Liver (tissue), 9 donors: Measurements from ENCODE around the gene FRMD5. TPM values are rescaled to one million over a fixed set of nuclear protein-coding genes. Genes with fewer than 3 reads are reported as not detected.

Experiments used
- DNase-seq: peaks from one replicate; pipeline ENCODE4 v3.0.0-alpha.2; 2017; ENCODE audit warnings: low spot score
- H3K27ac ChIP-seq, 2 donors: one replicate each; pipeline ENCODE4 v1.7.0; 2013; ENCODE audit warnings: inconsistent platforms in 2 of 2, low read length in 2 of 2, control low read depth in 1 of 2, low read depth in 1 of 2, mild to moderate bottlenecking in 1 of 2
- H3K27me3 ChIP-seq, 4 donors: one replicate each; pipeline versions ENCODE4 v1.6.1 to v1.7.0; 2013; ENCODE audit warnings: low read length in 3 of 4, inconsistent platforms in 1 of 4, mild to moderate bottlenecking in 1 of 4, moderate library complexity in 1 of 4; ENCODE audit not compliant: control insufficient read depth in 4 of 4, insufficient read depth in 4 of 4
- H3K36me3 ChIP-seq, 4 donors: one replicate each; pipeline versions ENCODE4 v1.6.1 to v1.7.0; 2013; ENCODE audit warnings: low read length in 3 of 4, mild to moderate bottlenecking in 3 of 4, low read depth in 1 of 4, moderate library complexity in 1 of 4; ENCODE audit not compliant: control insufficient read depth in 4 of 4, insufficient read depth in 3 of 4
- H3K4me1 ChIP-seq, 4 donors: one replicate each; pipeline versions ENCODE4 v1.6.1 to v1.7.0; 2013; ENCODE audit warnings: low read length in 3 of 4, mild to moderate bottlenecking in 3 of 4, moderate library complexity in 1 of 4; ENCODE audit not compliant: control insufficient read depth in 4 of 4, insufficient read depth in 4 of 4
- H3K4me3 ChIP-seq, 3 donors: one replicate each; pipeline versions ENCODE4 v1.6.1 to v1.7.0; 2013; ENCODE audit warnings: low read length in 3 of 3, control low read depth in 1 of 3, low read depth in 1 of 3, mild to moderate bottlenecking in 1 of 3
- H3K9ac ChIP-seq, 2 donors: one replicate each; pipeline ENCODE4 v1.7.0; 2013; ENCODE audit warnings: low read length in 2 of 2, mild to moderate bottlenecking in 2 of 2, moderate library complexity in 2 of 2, control low read depth in 1 of 2, low read depth in 1 of 2
- H3K9me3 ChIP-seq, 4 donors: one replicate each; pipeline versions ENCODE4 v1.6.1 to v1.7.0; 2013; ENCODE audit warnings: low read length in 3 of 4; ENCODE audit not compliant: control insufficient read depth in 4 of 4
- ATF3 ChIP-seq: IDR thresholded peaks from 2 replicates; pipeline ENCODE4 v1.6.1; 2016; ENCODE audit warnings: antibody characterized with exemption
- CTCF ChIP-seq: fragments of 150-350 bp; IDR thresholded peaks from 2 replicates; pipeline ENCODE4 v1.5.1; 2017; ENCODE audit warnings: improper control_type of control experiment, low read depth, low read length; ENCODE audit not compliant: missing input control
- EGR1 ChIP-seq, 2 donors: IDR thresholded peaks; 2 replicates each; pipeline ENCODE4 v1.6.1; 2016 to 2018; ENCODE audit warnings: antibody characterized with exemption in 2 of 2, low read depth in 2 of 2
- FOXA1 ChIP-seq: IDR thresholded peaks from 2 replicates; pipeline ENCODE4 v1.6.1; 2016; ENCODE audit warnings: antibody characterized with exemption
- FOXA2 ChIP-seq: IDR thresholded peaks from 2 replicates; pipeline ENCODE4 v1.6.1; 2016; ENCODE audit warnings: antibody characterized with exemption
- GABPA ChIP-seq, 2 donors: IDR thresholded peaks in 1 of 2; conservative IDR thresholded peaks in 1 of 2; 2 replicates each; pipeline ENCODE4 v1.6.1; 2016; ENCODE audit warnings: antibody characterized with exemption in 2 of 2, mild to moderate bottlenecking in 1 of 2, moderate library complexity in 1 of 2
- HNF4A ChIP-seq, 2 donors: conservative IDR thresholded peaks; 2 replicates each; pipeline ENCODE4 v1.6.1; 2016; ENCODE audit warnings: antibody characterized with exemption in 2 of 2, mild to moderate bottlenecking in 2 of 2
- HNF4G ChIP-seq: IDR thresholded peaks from 2 replicates; pipeline ENCODE4 v1.6.1; 2016; ENCODE audit warnings: antibody characterized with exemption
- JUND ChIP-seq, 2 donors: IDR thresholded peaks; 2 replicates each; pipeline ENCODE4 v1.6.1; 2016; ENCODE audit warnings: antibody characterized with exemption in 2 of 2
- MAX ChIP-seq: IDR thresholded peaks from 2 replicates; pipeline ENCODE4 v1.6.1; 2016; ENCODE audit warnings: antibody characterized with exemption
- NR2F2 ChIP-seq: IDR thresholded peaks from 2 replicates; pipeline ENCODE4 v1.6.1; 2016; ENCODE audit warnings: antibody characterized with exemption
- RAD21 ChIP-seq, 2 donors: IDR thresholded peaks; 2 replicates each; pipeline ENCODE4 v1.6.1; 2016; ENCODE audit warnings: antibody characterized with exemption in 2 of 2, mild to moderate bottlenecking in 2 of 2
- REST ChIP-seq: IDR thresholded peaks from 2 replicates; pipeline ENCODE4 v1.6.1; 2016; ENCODE audit warnings: antibody characterized with exemption, mild to moderate bottlenecking
- RXRA ChIP-seq, 2 donors: IDR thresholded peaks; 2 replicates each; pipeline ENCODE4 v1.6.1; 2017 to 2018; ENCODE audit warnings: antibody characterized with exemption in 2 of 2, mild to moderate bottlenecking in 1 of 2
- SP1 ChIP-seq: IDR thresholded peaks from 2 replicates; pipeline ENCODE4 v1.6.1; 2018; ENCODE audit warnings: antibody characterized with exemption, mild to moderate bottlenecking
- TAF1 ChIP-seq: conservative IDR thresholded peaks from 2 replicates; pipeline ENCODE4 v1.6.1; 2016; ENCODE audit warnings: antibody characterized with exemption, mild to moderate bottlenecking
- YY1 ChIP-seq: IDR thresholded peaks from 2 replicates; pipeline ENCODE4 v1.6.1; 2016; ENCODE audit warnings: antibody characterized with exemption, mild to moderate bottlenecking
- ZBTB33 ChIP-seq: IDR thresholded peaks from 2 replicates; pipeline ENCODE4 v1.6.1; 2016; ENCODE audit warnings: antibody characterized with exemption
- WGBS: extraction: QIAGEN DNeasy Blood & Tissue Kit; methylation state at CpG from one replicate; pipeline ENCODE4 v1.1.7; 2013; 5-methylcytosine and 5-hydroxymethylcytosine counted together
- polyA plus RNA-seq, 2 donors: library from polyadenylated mRNA; stranded (reverse) in 1 of 2; unstranded in 1 of 2; fragments of 200-250 nt in 1 of 2; fragments of >200 nt in 1 of 2; fragmentation: Nextera tagmentation in 1 of 2; extraction: Ambion mirVana in 1 of 2; gene quantifications; one replicate each; pipeline versions ENCODE4 v1.2.1 to v1.2.3, GENCODE V29; 2013 to 2015
- total RNA-seq, 2 donors: library from RNA; depleted of rRNA; stranded (reverse); fragments of >200 nt; gene quantifications; one replicate each; pipeline ENCODE4 v1.2.3, GENCODE V29; 2014
- donor health status: healthy.
- donor health status: healthy.
- donor health status: healthy.
- donor health status: healthy.
- donor health status: healthy.

The FRMD5 gene
- total and polyA plus RNA-seq, 4 donors = 0.01 to 0.25 TPM; not detected in 2

GRCh38 chr15:43934480-43934879, 260.6 kb downstream of the FRMD5 start:
- Histone ChIP-seq H3K27ac (no peak overlapping the region), H3K4me3 (no peak overlapping the region), H3K9me3 (no peaks in the 10 kb centered on the region), H3K4me1 (no peaks in the 10 kb centered on the region), H3K27me3 (peaks cover 0 to 4% (median 1%) of the 10 kb centered on the region in 4 donors), H3K36me3 (no peaks in the 10 kb centered on the region), H3K9ac (no peak overlapping the region)
- DNase-seq = no peak
- WGBS = 91% methylated on average over 6 of the region's 6 CpGs
- TF ChIP-seq EGR1 (IDR thresholded peaks at IDR 0.05; ENCODE audit: low read depth in 2 of 2) (no peak), HNF4G (no peak), NR2F2 (no peak), CTCF (no peak), YY1 (no peak), GABPA (IDR thresholded peaks at IDR 0.05 in 1 of 2, conservative IDR thresholded peaks at IDR 0.05 in 1 of 2) (no peak), RAD21 (IDR thresholded peaks at IDR 0.05) (no peak), RXRA (IDR thresholded peaks at IDR 0.05) (no peak), JUND (IDR thresholded peaks at IDR 0.05) (no peak), MAX (no peak), ATF3 (no peak), ZBTB33 (no peak), HNF4A (conservative IDR thresholded peaks at IDR 0.05) (no peak), FOXA2 (no peak), REST (no peak), FOXA1 (no peak), SP1 (no peak), TAF1 (no peak)
